SK-N-SH (cell line): ENCODE results near the gene CTNNA3.

Experiments
- CHD2 ChIP-seq: fragments of 150-350 bp; IDR thresholded peaks from 2 replicates; pipeline ENCODE4 v1.6.1; 2018; ENCODE audit warnings: low read length; ENCODE audit not compliant: partially characterized antibody
- CTCF ChIP-seq: fragments of 200-600 bp; sonication (generic); IDR thresholded peaks from 2 replicates; pipeline ENCODE4 v1.6.1; 2017; ENCODE audit warnings: antibody characterized with exemption, mild to moderate bottlenecking, moderate library complexity
- ELF1 ChIP-seq: IDR thresholded peaks from 2 replicates; pipeline ENCODE4 v1.4.0; 2012
- EP300 ChIP-seq, 2 experiments: IDR thresholded peaks; 2 replicates each; pipeline versions ENCODE4 v1.4.0 to v1.6.1; 2012; ENCODE audit warnings: borderline replicate concordance in 1 of 2, low read depth in 1 of 2, low read length in 1 of 2
- EZH2phosphoT487 ChIP-seq: fragments of 200-600 bp; sonication (generic); IDR thresholded peaks from 2 replicates; pipeline ENCODE4 v1.6.1; 2017; ENCODE audit warnings: low read depth, mixed run types, mild to moderate bottlenecking, antibody characterized with exemption, moderate library complexity, borderline replicate concordance
- MAX ChIP-seq: IDR thresholded peaks from 2 replicates; pipeline ENCODE4 v1.4.0; 2012; ENCODE audit warnings: low read depth
- POLR2AphosphoS5 ChIP-seq: IDR thresholded peaks from 2 replicates; pipeline ENCODE4 v1.6.1; 2012; ENCODE audit warnings: low read depth, low read length
- RCOR1 ChIP-seq: fragments of 150-350 bp; IDR thresholded peaks from 2 replicates; pipeline ENCODE4 v1.6.1; 2017; ENCODE audit warnings: antibody characterized with exemption, low read length
- REST ChIP-seq: IDR thresholded peaks from 2 replicates; pipeline ENCODE4 v1.6.1; 2012; ENCODE audit warnings: mild to moderate bottlenecking, low read depth, low read length, moderate library complexity
- SIN3A ChIP-seq: IDR thresholded peaks from 2 replicates; pipeline ENCODE4 v1.6.1; 2012; ENCODE audit warnings: low read depth, mild to moderate bottlenecking, low read length, moderate library complexity, borderline replicate concordance
- TAF1 ChIP-seq: IDR thresholded peaks from 2 replicates; pipeline ENCODE4 v1.6.1; 2012; ENCODE audit warnings: low read depth, mild to moderate bottlenecking, low read length, moderate library complexity, borderline replicate concordance

GRCh38 chr10:67518756-67519155, 177.2 kb downstream of the CTNNA3 start:
- TF ChIP-seq CTCF: no peak
- TF ChIP-seq RCOR1: no peak
- no peak for TF ChIP-seq CHD2
- no peak for TF ChIP-seq ELF1
- no peak for TF ChIP-seq EP300 (IDR thresholded peaks at IDR 0.05; ENCODE audit: borderline replicate concordance in 1 of 2, low read depth in 1 of 2, low read length in 1 of 2)
- TF ChIP-seq POLR2AphosphoS5: no peak
- no peak for TF ChIP-seq REST
- no peak for TF ChIP-seq EZH2phosphoT487
- no peak for TF ChIP-seq MAX
- TF ChIP-seq TAF1: no peak
- TF ChIP-seq SIN3A: no peak
